ENCODE data around the gene CSF1R.

CSF1R gene

DNA sequence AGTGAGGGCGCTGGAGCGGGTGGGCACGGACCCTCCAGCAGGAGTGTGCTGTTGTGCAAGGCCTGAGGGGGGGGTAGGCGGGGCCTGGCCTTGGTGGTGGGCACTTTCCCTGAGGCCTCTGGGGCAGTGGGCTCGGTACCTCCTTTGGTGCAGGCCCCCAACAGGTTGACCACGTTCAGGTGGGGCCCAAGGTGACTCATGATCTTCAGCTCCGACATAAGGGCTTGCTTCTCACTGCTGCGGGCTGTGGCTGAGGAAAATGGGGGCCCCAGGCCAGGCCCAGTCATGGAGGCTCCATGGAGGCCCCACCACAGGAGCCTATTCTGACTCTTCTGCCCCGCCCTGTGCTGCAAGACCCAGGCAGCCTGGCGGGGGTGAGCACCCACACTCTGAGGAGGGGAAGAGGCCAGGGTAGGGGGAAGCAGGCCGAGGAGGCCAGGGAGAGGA, 37.8 kb upstream of the CSF1R start:
- Histone ChIP-seq H3K27me3 (ENCODE audit: insufficient read depth, poor library complexity, severe bottlenecking) (no peaks in the 10 kb centered on the region), H3K9me3 (ENCODE audit: severe bottlenecking) (no peaks in the 10 kb centered on the region), H3K36me3 (ENCODE audit: low read depth) (no peaks in the 10 kb centered on the region), H3K27ac (ENCODE audit: poor library complexity, severe bottlenecking) (no peak overlapping the region), H3K4me3 (ENCODE audit: severe bottlenecking) (no peak overlapping the region), H3K4me1 (ENCODE audit: insufficient read depth, poor library complexity, severe bottlenecking) (no peaks in the 10 kb centered on the region)
- DNase-seq (ENCODE audit: low spot score): no peak
- TF ChIP-seq, protein P1, sequence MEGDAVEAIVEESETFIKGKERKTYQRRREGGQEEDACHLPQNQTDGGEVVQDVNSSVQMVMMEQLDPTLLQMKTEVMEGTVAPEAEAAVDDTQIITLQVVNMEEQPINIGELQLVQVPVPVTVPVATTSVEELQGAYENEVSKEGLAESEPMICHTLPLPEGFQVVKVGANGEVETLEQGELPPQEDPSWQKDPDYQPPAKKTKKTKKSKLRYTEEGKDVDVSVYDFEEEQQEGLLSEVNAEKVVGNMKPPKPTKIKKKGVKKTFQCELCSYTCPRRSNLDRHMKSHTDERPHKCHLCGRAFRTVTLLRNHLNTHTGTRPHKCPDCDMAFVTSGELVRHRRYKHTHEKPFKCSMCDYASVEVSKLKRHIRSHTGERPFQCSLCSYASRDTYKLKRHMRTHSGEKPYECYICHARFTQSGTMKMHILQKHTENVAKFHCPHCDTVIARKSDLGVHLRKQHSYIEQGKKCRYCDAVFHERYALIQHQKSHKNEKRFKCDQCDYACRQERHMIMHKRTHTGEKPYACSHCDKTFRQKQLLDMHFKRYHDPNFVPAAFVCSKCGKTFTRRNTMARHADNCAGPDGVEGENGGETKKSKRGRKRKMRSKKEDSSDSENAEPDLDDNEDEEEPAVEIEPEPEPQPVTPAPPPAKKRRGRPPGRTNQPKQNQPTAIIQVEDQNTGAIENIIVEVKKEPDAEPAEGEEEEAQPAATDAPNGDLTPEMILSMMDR (IDR thresholded peaks at IDR 0.05; ENCODE audit: poor library complexity, severe bottlenecking): no peak
- ATAC-seq (ENCODE audit: low read depth): no peak

DNA sequence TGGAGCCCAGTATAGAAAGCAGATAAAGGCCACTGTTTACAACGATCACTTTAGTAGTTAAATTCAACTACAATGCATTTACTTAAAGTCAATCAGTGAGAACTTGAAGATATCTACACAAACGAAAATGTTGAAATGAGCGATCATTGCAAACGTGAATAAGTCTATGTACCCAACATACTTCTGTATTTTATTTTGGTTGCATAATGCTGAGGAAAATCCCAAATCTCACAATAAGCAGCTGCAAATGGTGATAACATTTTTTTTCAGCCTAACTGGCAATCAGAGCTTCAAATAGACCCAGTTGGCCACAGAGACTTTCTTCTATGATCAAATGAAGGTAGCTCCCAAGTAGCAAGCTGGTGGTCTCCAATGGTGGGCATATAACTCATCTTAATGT, 37.2 kb upstream of the CSF1R start:
- TF ChIP-seq, protein P1 (IDR thresholded peaks at IDR 0.05; ENCODE audit: poor library complexity, severe bottlenecking): no peak
- H3K27me3 ChIP-seq (ENCODE audit: insufficient read depth, poor library complexity, severe bottlenecking): no peaks in the 10 kb centered on the region
- no peaks in the 10 kb centered on the region for H3K36me3 ChIP-seq (ENCODE audit: low read depth)
- no peak overlapping the region for H3K27ac ChIP-seq (ENCODE audit: poor library complexity, severe bottlenecking)
- H3K9me3 ChIP-seq (ENCODE audit: severe bottlenecking): no peaks in the 10 kb centered on the region
- H3K4me1 ChIP-seq (ENCODE audit: insufficient read depth, poor library complexity, severe bottlenecking): no peaks in the 10 kb centered on the region
- ATAC-seq (ENCODE audit: low read depth) (no peak), DNase-seq (ENCODE audit: low spot score) (no peak)
- no peak overlapping the region for H3K4me3 ChIP-seq (ENCODE audit: severe bottlenecking)

DNA sequence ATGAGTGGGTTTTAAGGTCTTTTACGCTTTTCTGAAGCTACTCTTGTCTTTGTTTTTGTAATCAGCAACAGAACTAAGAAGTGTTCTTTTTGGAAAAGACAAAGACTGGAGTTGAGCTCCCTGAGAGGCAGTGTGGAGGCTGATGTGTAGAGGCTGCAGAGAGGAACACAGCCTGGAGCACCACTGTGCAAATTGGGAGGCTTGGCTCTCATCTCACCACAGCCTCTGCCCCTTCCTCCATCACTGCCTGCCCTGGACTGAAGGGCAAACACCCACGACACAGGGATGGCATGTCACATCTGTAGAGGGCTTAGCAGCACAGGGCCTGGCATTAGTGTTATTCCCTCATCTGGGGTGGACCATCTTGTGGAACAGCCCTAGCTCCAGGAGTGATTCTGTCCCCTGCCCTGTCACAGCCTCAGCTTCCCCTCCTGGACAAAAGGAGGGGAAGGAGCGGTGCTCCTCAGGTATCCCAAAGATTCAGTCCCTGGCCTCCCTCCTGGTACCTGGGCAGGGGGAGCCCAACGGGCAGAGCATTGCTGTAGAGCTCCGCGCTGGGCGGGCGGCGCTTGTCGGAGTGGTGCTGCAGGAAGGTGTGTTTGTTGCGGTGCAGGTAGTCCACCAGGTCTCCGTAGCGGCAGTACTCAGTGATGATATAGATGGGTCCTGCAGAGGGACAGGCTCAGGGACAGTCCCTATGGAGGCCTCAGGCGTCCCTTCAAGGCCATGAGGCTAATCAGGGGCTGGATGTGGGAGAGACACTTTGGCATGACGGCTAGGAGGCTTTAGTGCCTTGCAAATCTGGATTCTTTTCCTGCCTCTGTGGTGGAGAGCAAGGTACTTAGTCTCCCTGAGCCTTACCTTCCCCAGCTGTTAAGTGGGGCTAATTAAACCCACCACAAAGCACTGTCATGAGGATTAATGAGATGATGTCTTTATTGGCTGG, 36.5 kb upstream of the CSF1R start:
- no peaks in the 10 kb centered on the region for H3K9me3 ChIP-seq (ENCODE audit: severe bottlenecking)
- DNase-seq (ENCODE audit: low spot score) (no peak), ATAC-seq (ENCODE audit: low read depth) (peak; percentile 7; the same call in 1 of the 3 replicates)
- H3K36me3 ChIP-seq (ENCODE audit: low read depth): no peaks in the 10 kb centered on the region
- no peak overlapping the region for H3K27ac ChIP-seq (ENCODE audit: poor library complexity, severe bottlenecking)
- no peak overlapping the region for H3K4me3 ChIP-seq (ENCODE audit: severe bottlenecking)
- no peaks in the 10 kb centered on the region for H3K27me3 ChIP-seq (ENCODE audit: insufficient read depth, poor library complexity, severe bottlenecking)
- TF ChIP-seq, protein P1 (IDR thresholded peaks at IDR 0.05; ENCODE audit: poor library complexity, severe bottlenecking): peak; percentile 23
- H3K4me1 ChIP-seq (ENCODE audit: insufficient read depth, poor library complexity, severe bottlenecking): no peaks in the 10 kb centered on the region

DNA sequence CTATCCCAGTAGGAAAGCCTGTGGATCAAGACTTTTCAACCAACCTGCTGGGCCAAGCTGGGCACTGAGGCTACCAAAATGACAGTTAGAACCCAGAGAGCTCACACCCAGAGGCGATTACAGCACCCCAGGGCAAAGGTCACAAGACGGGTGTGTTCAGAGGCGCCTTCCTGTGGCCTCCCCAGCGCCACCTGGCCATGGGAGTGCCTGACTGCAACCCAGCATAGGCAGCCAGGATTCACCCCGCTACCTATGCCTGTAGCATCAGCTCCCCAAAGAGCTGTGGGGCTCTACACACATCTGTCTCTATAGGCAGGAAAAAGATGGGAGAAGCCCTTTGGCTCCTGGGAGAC, 35.8 kb upstream of the CSF1R start:
- H3K27me3 ChIP-seq (ENCODE audit: insufficient read depth, poor library complexity, severe bottlenecking): no peaks in the 10 kb centered on the region
- no peak overlapping the region for H3K4me3 ChIP-seq (ENCODE audit: severe bottlenecking)
- TF ChIP-seq, protein P1 (IDR thresholded peaks at IDR 0.05; ENCODE audit: poor library complexity, severe bottlenecking): peak; percentile 60
- DNase-seq (ENCODE audit: low spot score): peak; percentile 52
- H3K27ac ChIP-seq (ENCODE audit: poor library complexity, severe bottlenecking): no peak overlapping the region
- peak; percentile 62 for ATAC-seq (ENCODE audit: low read depth)
- H3K4me1 ChIP-seq (ENCODE audit: insufficient read depth, poor library complexity, severe bottlenecking): no peaks in the 10 kb centered on the region
- no peaks in the 10 kb centered on the region for H3K9me3 ChIP-seq (ENCODE audit: severe bottlenecking)
- H3K36me3 ChIP-seq (ENCODE audit: low read depth): no peaks in the 10 kb centered on the region
